ENCODE measurements around the gene ZNF107. TPM values are rescaled to one million over a fixed set of nuclear protein-coding genes. Genes with fewer than 3 reads are reported as not detected.
"Not testable (repeated sequence)": the region's sequence is repeated elsewhere in the genome, so short reads cannot be mapped to it uniquely, and the experiment has no call there.

Gene ZNF107
- total and polyA plus RNA-seq, 8 donors: 0.92 to 9.2 (median 3.9) TPM

GRCh38 chr7:64729089-64729848 is 63.3 kb downstream of the ZNF107 start:
- TF ChIP-seq EP300 (IDR thresholded peaks at IDR 0.05): no peak
- no peak for TF ChIP-seq POLR2A (IDR thresholded peaks at IDR 0.05)
- TF ChIP-seq CTCF (IDR thresholded peaks at IDR 0.05): no peak
- TF ChIP-seq POLR2AphosphoS5 (IDR thresholded peaks at IDR 0.05): no peak
- no peak for DNase-seq
- Histone ChIP-seq H3K4me1 (no peaks in the 10 kb centered on the region), H3K27me3 (no peaks in the 10 kb centered on the region), H3K9me3 (peaks cover 4 to 49% (median 22%) of the 10 kb centered on the region in 4 donors), H3K4me3 (no peak overlapping the region), H3K27ac (no peak overlapping the region), H3K36me3 (no peaks in the 10 kb centered on the region)
- intact Hi-C loops (cut with DNase I; ENCODE audit: low total_unique reads): no loop called here
- WGBS, 5 donors: 63 to 76% (median 75%) methylated on average over 2 to 3 of the region's 3 CpGs

- Histone ChIP-seq H3K4me1 (no peaks in the 10 kb centered on the region), H3K4me3 (no peak overlapping the region), H3K27ac (no peak overlapping the region), H3K27me3 (no peaks in the 10 kb centered on the region), H3K36me3 (no peaks in the 10 kb centered on the region), H3K9me3 (peaks cover 0 to 64% (median 26%) of the 10 kb centered on the region in 4 donors)
- DNase-seq: no peak
- TF ChIP-seq POLR2A (IDR thresholded peaks at IDR 0.05): no peak
- no peak for TF ChIP-seq POLR2AphosphoS5 (IDR thresholded peaks at IDR 0.05)
- no peak for TF ChIP-seq EP300 (IDR thresholded peaks at IDR 0.05)
- TF ChIP-seq CTCF (IDR thresholded peaks at IDR 0.05): no peak
- intact Hi-C loops (cut with DNase I; ENCODE audit: low total_unique reads): no loop called here
- 81 to 90% (median 87%) methylated on average over 8 of the region's 8 CpGs for WGBS, 5 donors
Observed at GRCh38 chr7:64733550-64734240, 67.8 kb downstream of the ZNF107 start.

GRCh38 chr7:64736575-64736974 is 70.6 kb downstream of the ZNF107 start:
- Histone ChIP-seq H3K9me3 (peaks cover 2 to 58% (median 20%) of the 10 kb centered on the region in 4 donors), H3K27ac (no peak overlapping the region), H3K36me3 (no peaks in the 10 kb centered on the region), H3K4me1 (no peaks in the 10 kb centered on the region), H3K4me3 (no peak overlapping the region), H3K27me3 (no peaks in the 10 kb centered on the region)
- 92 to 98% (median 96%) methylated on average over 16 to 20 of the region's 20 CpGs for WGBS, 5 donors
- DNase-seq: no peak
- TF ChIP-seq POLR2AphosphoS5 (IDR thresholded peaks at IDR 0.05): no peak
- no peak for TF ChIP-seq EP300 (IDR thresholded peaks at IDR 0.05)
- TF ChIP-seq CTCF (IDR thresholded peaks at IDR 0.05): no peak
- intact Hi-C loops (cut with DNase I; ENCODE audit: low total_unique reads): no loop called here

GRCh38 chr7:64738403-64738802 is 72.5 kb downstream of the ZNF107 start:
- WGBS, 5 donors: 96% methylated on average over 4 to 15 of the region's 29 CpGs; no CpG with 5 or more reads in 3 of the 5 donors
- H3K4me1 ChIP-seq; DNase-seq; H3K27ac ChIP-seq; H3K36me3 ChIP-seq; H3K4me3 ChIP-seq; intact Hi-C loops (cut with DNase I; ENCODE audit: low total_unique reads); H3K27me3 ChIP-seq: not testable (repeated sequence)
- peaks cover 2 to 47% (median 16%) of the 10 kb centered on the region in 4 donors for H3K9me3 ChIP-seq

GRCh38 chr7:64738953-64739352 is 73.0 kb downstream of the ZNF107 start:
- peaks cover 2 to 42% (median 16%) of the 10 kb centered on the region in 4 donors for H3K9me3 ChIP-seq
- DNase-seq; H3K4me3 ChIP-seq; intact Hi-C loops (cut with DNase I; ENCODE audit: low total_unique reads); H3K27ac ChIP-seq; H3K36me3 ChIP-seq; H3K4me1 ChIP-seq; H3K27me3 ChIP-seq: not testable (repeated sequence)
- 91 to 99% (median 94%) methylated on average over 15 to 29 of the region's 29 CpGs; no CpG with 5 or more reads in 1 of the 5 donors for WGBS, 5 donors

All from stomach (tissue), 9 donors.